DMS153 (cell line): ENCODE measurements around the gene SMPDL3B.

Source experiments
- DNase-seq: peaks from one replicate; lab custom pipeline; 2025; lab: John Stamatoyannopoulos, UW

The SMPDL3B gene

DNA sequence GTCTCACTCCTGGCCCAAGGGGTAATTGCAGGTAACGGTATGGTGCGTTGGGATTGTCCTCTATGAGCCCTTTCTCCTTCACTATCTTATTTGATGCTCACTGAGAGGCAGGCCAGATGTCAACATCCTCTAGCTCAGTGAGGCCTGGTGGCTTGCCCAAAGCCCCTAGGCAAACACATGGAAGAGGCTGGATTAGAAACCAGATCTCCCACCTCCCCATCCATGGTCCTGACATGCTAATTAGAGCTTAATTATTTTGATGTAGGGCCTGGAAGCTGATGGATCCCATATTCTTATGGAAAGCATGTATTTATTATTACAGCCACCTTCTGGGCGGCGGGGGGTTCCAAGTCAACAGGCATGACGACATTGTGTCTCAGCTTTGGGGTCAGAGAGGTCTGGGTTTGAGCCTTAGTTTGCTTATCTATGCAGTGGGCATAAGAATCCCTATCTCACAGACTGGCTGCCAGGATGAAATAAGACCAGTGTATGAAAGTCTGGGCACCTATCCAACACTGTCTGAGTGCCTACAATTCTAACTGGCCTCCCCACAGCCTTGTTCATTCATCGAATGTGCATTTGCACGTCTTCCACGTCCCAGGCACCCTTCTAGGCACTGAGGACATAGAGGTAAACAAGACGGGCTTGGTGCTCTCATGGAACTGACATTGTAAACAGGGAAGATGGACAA is 6.2 kb downstream of the SMPDL3B start:
- no peak for DNase-seq

DNA sequence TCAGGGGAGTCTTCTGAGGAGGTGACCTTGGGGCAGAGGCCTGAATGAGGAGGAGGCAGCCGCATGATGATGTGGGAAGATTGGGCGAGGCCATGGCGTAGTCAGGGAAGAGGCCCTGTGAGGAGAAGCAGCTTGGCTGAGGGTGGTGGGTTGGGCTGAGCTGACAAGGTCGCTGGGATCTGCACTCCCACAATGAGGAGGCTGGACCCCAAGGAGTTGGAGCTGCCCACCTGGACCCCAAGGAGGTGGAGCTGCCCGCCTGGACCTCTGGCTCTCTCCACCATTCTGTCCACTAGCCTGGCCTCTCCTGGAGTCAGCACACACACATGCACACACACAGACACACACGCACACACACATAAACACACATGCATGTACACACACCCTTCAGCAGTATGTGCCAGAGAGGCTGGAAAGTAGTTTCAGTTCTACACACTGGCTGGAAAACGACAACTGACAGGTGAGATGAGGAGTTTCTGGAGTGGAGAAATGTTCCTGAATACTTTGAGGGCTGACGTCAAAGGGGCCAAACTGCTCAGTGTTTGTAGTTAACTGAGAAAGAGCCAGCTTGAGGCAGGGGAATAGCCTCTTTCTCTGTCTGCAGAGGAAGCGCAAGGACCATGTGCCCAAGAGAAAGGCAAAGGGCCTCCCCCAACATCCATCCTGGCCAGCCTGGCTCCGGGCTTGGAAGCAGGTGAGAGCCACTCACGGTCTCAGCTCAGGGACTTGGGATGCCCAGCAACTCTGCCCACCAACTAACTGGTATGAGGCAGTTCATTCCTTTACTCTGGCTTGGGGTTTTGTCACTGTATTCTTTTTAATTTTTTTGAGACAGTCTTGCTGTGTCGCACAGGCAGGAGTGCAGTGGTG is 7.1 kb downstream of the SMPDL3B start:
- DNase-seq = no peak

GRCh38 chr1:27945020-27945419 is 10.2 kb downstream of the SMPDL3B start:
- DNase-seq = no peak

DNA sequence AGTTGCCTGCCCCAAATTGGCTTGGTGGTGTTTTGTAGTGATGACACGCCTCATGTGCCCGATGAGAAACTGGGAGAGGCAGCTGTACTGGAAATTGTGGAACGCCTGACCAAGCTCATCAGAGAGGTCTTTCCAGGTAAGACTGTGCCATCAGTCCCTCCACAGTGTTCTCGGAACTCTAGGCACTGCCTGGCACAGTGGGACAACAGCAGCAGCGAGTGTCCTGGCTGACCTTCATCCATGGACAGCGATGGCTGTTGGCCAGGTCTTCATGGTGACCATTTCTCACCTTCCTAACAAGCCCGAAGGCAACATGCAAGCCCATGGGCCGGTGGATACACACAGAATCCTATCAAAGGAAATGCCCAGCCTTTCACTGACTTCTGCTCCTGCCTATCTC is 14.2 kb downstream of the SMPDL3B start:
- no peak for DNase-seq

DNA sequence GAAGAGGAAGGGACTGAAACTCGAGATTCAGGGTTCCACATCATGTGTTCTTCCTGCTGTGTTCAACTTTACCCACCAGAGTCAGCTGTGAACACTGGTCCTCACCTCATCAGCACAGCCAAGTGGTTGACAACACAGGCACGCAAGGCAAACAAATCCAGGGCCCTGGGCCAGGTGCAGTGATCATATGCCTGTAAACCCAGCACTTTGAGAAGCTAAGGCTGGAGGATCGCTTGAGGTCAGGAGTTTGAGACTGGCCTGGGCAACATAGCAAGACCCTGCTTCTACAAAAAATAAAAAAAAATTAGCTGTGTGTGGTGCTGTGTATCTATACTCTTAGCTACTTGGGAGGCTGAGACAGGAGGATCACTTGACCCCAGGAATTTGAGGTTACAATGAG is 16.6 kb downstream of the SMPDL3B start:
- DNase-seq = peak; percentile 18

DNA sequence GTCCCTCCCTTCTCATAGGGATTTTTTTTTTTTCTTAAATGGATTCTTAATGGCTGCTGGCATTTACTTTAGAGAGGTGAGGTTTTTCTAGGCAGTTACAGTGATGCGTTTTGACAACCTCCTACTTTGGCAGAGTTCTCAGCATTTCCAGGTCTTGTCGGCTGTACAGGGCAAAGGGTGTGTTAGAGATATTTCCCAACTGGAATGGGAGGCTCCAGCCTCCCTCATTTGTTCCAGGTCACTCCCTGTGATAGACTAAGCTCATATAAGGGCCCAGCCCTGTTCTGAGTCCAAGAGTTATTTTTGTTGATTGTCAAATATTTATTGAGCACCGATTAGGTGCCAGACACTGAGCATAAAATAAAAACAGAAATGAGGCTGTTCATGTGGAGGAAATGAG is 17.3 kb downstream of the SMPDL3B start:
- DNase-seq = no peak

- DNase-seq = no peak
Measured at GRCh38 chr1:27954186-27954585, 19.4 kb downstream of the SMPDL3B start.

GRCh38 chr1:27955076-27955475 is 20.3 kb downstream of the SMPDL3B start:
- DNase-seq = no peak

DNA sequence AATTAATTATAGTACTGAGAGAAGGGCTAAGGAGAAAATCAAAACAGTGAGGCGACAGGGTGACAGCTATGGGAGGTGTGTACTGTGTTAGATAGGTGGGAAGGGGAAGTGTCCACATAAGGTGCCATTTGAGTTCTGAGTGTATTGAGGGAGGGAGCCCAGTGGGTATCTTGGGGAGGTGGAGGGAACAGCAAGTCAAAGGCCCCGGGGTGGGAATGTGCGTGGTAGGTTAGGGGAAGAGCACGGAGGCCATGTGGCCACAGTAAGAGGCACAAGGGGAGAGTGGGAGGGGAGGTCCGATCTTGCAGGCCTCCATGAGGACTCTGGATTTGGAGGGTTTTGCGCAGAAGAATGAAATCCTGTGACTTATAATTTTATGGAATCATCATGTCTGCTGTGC is 22.0 kb downstream of the SMPDL3B start:
- DNase-seq = no peak

DNA sequence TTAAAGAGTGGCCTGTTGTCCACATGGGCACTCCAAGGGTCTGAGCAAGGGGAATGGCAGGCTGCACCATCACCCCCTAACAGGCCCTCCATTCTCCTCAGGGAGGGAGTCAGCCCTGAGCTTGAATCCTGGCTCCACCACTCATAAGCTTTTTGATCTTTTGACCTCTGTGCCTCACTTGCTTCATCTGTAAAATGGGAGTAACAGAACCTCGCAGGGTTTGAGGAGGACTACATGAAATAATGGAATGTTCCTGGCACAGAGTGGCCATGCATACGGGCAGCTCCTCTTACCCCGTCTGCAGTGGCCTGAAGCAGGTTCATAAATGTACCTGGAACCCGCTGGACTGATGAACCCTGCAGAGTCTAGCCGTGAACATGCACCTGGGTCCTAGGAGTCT is 22.9 kb downstream of the SMPDL3B start:
- no peak for DNase-seq

DNA sequence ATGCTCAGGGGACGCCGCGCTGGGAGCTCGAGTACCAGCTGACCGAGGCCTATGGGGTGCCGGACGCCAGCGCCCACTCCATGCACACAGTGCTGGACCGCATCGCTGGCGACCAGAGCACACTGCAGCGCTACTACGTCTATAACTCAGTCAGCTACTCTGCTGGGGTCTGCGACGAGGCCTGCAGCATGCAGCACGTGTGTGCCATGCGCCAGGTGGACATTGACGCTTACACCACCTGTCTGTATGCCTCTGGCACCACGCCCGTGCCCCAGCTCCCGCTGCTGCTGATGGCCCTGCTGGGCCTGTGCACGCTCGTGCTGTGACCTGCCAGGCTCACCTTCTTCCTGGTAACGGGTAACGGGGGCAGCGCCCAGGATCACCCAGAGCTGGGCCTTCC is 23.7 kb downstream of the SMPDL3B start:
- peak; percentile 91 for DNase-seq

- DNase-seq = peak; percentile 92
Measured at GRCh38 chr1:27959792-27960603, 25.2 kb downstream of the SMPDL3B start, which contains the start of gene XKR8. Gene XKR8, plus strand, starts transcription at chr1:27959973. Its CDS starts 97 bp downstream, at chr1:27960070.

DNA sequence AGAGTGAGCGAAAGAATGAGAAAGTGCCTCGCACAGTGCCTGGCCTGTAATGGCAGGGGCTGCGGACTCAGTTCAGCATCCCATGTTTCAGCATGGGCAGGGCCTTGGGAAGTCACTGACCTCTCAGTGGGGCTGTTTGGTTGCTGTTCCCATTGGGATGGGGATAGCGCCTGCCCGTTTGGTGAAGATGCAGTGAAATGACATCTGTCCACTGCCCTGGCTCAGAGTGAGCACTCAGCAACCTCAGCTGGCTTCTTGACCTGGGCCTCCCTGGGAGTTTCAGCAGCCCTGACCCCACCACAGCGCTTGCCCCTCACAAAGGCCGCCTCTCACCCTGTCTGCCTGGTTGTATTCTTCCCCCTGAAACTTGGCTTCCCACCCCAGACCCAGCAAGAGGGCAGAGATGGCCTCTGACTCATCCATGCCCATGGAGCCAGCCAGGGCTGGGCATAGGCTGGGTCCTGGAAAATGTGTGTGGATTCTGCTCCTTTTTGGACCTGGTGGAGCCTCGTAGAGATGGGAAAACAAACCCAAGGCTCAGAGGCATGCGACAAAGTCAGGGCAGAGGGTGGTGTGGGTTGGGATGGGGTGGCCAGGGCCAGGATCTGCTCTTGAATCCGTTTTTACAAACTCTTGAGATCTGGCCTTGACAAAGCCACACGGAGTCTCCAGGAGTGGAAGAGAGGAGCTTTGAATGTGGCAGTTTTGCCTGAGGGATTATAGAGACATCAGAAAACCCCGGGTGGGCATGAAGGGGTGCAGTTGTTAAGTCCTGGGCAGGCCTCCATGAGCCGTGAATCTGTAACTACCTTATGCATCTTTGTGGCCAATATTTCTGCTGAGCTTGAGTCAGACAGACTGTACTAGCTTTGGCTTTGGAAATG is 26.2 kb downstream of the SMPDL3B start:
- no peak for DNase-seq

- no peak for DNase-seq
Measured at GRCh38 chr1:27961646-27962221, 26.9 kb downstream of the SMPDL3B start.

- no peak for DNase-seq
Measured at GRCh38 chr1:27963393-27963792, 28.6 kb downstream of the SMPDL3B start.

DNA sequence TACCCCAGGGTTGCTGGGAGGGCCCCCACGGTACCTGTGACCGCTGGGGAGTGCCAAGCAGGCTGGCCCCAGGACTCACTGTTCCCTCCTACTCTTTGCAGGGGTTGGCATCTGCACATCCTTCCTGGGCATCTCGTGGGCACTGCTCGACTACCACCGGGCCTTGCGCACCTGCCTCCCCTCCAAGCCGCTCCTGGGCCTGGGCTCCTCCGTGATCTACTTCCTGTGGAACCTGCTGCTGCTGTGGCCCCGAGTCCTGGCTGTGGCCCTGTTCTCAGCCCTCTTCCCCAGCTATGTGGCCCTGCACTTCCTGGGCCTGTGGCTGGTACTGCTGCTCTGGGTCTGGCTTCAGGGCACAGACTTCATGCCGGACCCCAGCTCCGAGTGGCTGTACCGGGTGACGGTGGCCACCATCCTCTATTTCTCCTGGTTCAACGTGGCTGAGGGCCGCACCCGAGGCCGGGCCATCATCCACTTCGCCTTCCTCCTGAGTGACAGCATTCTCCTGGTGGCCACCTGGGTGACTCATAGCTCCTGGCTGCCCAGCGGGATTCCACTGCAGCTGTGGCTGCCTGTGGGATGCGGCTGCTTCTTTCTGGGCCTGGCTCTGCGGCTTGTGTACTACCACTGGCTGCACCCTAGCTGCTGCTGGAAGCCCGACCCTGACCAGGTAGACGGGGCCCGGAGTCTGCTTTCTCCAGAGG is 31.8 kb downstream of the SMPDL3B start:
- DNase-seq = no peak

GRCh38 chr1:27967106-27967883 is 32.5 kb downstream of the SMPDL3B start:
- DNase-seq = no peak

DNA sequence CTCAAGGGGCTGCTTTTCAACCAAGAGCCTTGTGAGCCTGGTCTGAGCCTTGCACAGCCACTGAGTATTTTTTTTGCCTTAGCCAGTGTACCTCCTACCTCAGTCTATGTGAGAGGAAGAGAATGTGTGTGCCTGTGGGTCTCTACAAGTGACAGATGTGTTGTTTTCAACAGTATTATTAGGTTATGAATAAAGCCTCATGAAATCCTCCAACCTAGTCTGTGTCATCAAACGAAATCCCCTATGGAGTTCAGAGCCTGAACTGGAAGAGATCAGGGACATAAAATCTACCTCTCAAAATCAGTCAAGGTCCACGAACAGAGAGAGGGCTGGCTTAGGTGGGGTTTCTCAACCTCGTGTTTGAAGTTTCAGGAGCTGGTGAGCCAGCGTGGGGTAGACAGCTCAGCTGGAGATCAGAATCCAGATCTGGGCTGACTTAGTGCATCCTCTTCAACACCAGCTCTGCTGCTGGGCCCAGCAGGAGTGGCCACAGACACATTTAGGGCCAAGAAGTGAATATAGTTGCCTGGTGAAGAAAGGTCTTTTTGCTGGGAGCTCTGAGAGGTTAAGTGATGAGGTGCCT is 33.2 kb downstream of the SMPDL3B start:
- DNase-seq = no peak

GRCh38 chr1:27968692-27969091 is 33.9 kb downstream of the SMPDL3B start:
- no peak for DNase-seq
